ENCODE data around the gene CACNA1A. TPM values are rescaled to one million over a fixed set of nuclear protein-coding genes. Genes with fewer than 3 reads are reported as not detected.

Gene CACNA1A
- total RNA-seq, 1 donor from 2014 or later = 0.20 TPM

GRCh38 chr19:13493516-13494310 lies 12.6 kb downstream of the CACNA1A start:
- DNase-seq (ENCODE audit: low read depth in 2 of 2) = peak in 1 of 2 donors; percentile 7

- no peak for DNase-seq (ENCODE audit: low read depth in 2 of 2)
Observed at GRCh38 chr19:13492128-13492527, 14.2 kb downstream of the CACNA1A start.

GRCh38 chr19:13487985-13488384 lies 18.3 kb downstream of the CACNA1A start:
- DNase-seq (ENCODE audit: low read depth in 2 of 2) = no peak

GRCh38 chr19:13484166-13484565 lies 22.1 kb downstream of the CACNA1A start:
- DNase-seq (ENCODE audit: low read depth in 2 of 2) = no peak

GRCh38 chr19:13483215-13483614 lies 23.1 kb downstream of the CACNA1A start:
- no peak for DNase-seq (ENCODE audit: low read depth in 2 of 2)

DNA sequence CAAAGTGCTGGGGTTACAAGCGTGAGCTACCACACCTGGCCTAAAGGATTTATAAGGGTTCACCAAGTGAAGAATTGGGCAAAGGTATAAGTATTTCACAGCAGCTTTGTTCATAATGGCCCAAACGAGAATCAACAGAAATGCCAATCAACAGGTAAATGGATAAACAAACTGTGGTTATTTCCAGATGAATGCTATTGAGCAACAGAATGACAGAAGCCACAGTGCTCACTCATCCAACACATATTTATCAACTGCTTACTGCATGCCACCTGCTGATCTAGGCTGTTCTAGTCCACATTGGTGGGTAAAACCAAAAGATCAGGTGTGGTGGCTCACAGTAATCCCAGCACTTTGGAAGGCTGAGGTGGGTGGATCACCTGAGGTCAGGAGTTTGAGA lies 27.7 kb downstream of the CACNA1A start:
- no peak for DNase-seq (ENCODE audit: low read depth in 2 of 2)

DNA sequence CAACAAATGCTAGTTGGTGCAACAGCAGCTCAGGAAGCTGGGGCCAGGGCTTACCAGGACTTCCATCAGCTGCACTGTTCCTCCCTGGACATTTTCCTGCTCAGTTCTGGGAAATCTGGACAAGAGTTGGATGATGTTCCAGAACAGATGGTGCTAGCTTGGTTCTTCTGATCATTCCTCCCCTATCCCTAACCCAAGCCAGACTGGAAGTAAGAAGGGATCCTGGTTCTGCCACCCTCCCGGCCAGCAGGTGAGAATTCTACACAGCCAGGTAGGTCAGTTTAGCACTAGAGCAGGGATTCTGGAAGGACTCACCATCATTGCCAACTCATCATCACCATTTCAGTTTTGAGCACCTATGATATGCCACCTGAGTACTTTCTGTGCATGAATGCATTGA lies 30.2 kb downstream of the CACNA1A start:
- no peak for DNase-seq (ENCODE audit: low read depth in 2 of 2)

DNA sequence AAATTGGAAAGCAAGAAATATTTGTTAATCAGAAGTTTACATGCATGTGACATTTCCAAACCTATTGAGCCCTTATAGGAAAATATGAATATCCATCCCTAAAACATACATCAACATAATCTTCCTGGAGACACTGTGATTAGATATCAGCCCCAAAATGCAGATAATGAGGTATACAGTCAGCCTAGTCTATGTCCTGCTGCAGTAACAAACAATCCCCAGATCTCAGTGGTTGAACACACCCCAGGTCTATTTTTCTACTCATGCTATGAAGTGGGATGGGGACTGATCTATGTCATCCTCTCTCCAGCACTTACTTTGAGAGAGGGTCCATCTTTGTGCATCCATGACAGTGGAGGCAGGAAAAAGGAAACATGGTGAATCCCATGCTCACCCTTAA lies 31.2 kb downstream of the CACNA1A start:
- DNase-seq (ENCODE audit: low read depth in 2 of 2) = no peak

GRCh38 chr19:13466697-13467096 lies 39.6 kb downstream of the CACNA1A start:
- no peak for DNase-seq (ENCODE audit: low read depth in 2 of 2)

DNA sequence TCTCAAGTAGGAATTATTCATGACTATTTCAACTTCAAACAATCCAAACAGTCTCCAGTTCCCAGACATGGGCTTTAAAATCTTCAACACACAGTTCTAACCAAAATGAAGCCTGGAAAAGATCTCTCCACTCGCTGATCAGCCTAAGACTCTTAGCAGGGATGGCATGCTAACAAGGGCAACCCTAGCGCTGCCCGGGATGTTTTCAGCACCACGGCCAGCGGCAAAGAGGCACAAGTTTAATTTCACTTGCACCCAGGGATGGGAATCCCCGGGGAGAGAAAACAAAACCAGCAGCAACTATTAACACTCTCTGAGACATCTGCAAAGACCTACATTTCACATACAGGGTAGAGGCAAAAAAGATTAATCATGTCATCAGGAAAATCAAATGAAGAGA lies 43.0 kb downstream of the CACNA1A start:
- peak; percentile 6 to 15 for DNase-seq (ENCODE audit: low read depth in 2 of 2)

- DNase-seq (ENCODE audit: low read depth in 2 of 2) = no peak
Observed at GRCh38 chr19:13461536-13461935, 44.7 kb downstream of the CACNA1A start.

- no peak for DNase-seq (ENCODE audit: low read depth in 2 of 2)
Observed at GRCh38 chr19:13460045-13460444, 46.2 kb downstream of the CACNA1A start.

- no peak for DNase-seq (ENCODE audit: low read depth in 2 of 2)
Observed at GRCh38 chr19:13459351-13459750, 46.9 kb downstream of the CACNA1A start.

DNA sequence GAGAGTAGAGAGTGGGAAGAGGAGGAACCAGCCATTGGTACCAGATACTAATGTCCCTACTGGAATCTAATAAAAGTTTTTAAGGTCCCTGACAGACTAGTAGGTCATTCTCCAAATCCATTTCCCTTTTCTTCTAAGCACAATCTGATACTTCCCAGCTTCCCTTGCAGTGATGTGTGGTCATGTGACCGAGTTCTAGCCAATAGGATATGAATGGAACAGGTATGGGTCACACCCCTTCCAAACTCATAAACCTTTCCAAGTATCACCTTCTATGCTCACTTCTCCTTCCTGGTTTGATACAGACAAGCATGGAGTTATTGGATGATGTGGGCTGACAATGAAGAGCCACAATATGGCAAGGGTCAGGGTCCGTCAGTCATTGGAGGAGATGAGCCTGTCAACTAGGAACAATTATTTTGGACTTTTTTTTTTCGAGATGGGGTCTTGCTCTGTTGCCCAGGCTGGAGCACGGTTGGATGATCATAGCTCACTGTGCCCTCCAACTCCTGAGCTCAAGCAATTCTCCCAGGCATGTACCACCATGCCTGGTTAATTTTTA lies 54.8 kb downstream of the CACNA1A start:
- DNase-seq (ENCODE audit: low read depth in 2 of 2) = no peak

DNA sequence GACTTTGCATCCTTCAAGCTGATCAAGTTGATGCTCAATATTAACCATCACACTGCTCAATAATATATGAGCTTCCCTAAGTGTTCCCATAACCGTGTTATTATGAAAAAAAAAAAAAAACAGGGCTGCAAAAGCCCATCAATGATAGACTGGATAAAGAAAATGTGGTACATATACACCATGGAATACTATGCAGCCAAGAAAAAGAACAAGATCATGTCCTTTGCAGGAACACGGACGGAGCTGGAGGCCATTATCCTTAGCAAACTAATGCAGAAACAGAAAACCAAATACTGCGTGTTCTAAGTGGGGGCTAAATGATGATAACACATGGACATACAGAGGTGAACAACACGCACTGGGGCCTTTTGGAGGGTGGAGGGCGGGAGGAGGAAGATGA lies 58.3 kb downstream of the CACNA1A start:
- no peak for DNase-seq (ENCODE audit: low read depth in 2 of 2)

DNA sequence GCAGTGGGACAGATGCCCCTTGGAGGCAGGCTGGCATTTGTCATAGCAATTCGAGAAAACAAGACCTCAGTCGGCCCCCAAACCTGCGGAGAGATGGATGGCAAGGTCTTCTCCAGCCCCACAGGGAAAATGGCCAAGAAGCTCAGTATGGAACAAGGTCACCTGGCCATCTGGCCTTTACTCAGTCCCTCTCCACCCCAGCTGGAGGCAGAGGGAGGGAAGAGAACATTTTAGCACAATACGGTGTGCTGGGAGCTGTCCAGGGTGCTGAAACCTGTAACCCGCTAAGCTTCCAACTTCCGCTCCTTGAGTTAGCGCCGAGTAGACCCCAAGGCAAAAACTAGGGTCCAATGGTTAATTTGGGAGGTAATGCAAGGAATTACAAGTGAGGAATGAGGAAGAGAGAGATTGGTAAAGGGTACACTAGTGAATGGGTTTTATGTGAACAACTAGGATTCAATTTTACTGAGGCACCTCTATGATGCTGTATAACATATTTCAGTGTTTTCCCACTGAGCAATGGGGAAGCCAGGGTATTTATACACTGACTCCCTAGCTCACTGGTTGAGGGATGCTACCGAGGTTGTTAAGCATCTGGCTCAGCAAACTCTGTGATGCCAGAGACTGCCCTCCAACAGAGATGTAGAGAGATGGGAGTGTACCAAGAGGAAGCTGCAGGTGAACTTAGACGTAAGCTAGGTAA lies 64.3 kb downstream of the CACNA1A start:
- DNase-seq (ENCODE audit: low read depth in 2 of 2) = peak; percentile 45 to 48

- no peak for DNase-seq (ENCODE audit: low read depth in 2 of 2)
Observed at GRCh38 chr19:13437919-13438618, 68.2 kb downstream of the CACNA1A start.

GRCh38 chr19:13436352-13436751 lies 69.9 kb downstream of the CACNA1A start:
- no peak for DNase-seq (ENCODE audit: low read depth in 2 of 2)

- DNase-seq (ENCODE audit: low read depth in 2 of 2) = peak; percentile 60 to 62
Observed at GRCh38 chr19:13430790-13431582, 75.3 kb downstream of the CACNA1A start.

GRCh38 chr19:13429563-13429962 lies 76.7 kb downstream of the CACNA1A start:
- peak; percentile 73 to 76 for DNase-seq (ENCODE audit: low read depth in 2 of 2)

GRCh38 chr19:13428352-13428751 lies 77.9 kb downstream of the CACNA1A start:
- peak; percentile 22 to 27 for DNase-seq (ENCODE audit: low read depth in 2 of 2)
